Chondrocyte (in vitro differentiated cells): Measurements from ENCODE around the gene ACSS2. TPM values are rescaled to one million over a fixed set of nuclear protein-coding genes. Genes with fewer than 3 reads are reported as not detected.

Source experiments
- DNase-seq: peaks from one replicate; pipeline ENCODE4 v3.0.0; 2021; ENCODE audit warnings: mixed read lengths, low spot score
- H3K27ac Mint-ChIP-seq: one replicate; pipeline ENCODE4 v1.8.0; 2021; ENCODE audit warnings: mild to moderate bottlenecking, moderate library complexity, mixed read lengths; ENCODE audit not compliant: unreplicated experiment
- H3K27me3 Mint-ChIP-seq: 2 replicates; pipeline ENCODE4 v1.8.0; 2021; ENCODE audit warnings: low read depth, mixed read lengths
- H3K36me3 Mint-ChIP-seq: 2 replicates; pipeline ENCODE4 v1.8.0; 2021; ENCODE audit warnings: low read depth, mixed read lengths
- H3K4me1 Mint-ChIP-seq: 2 replicates; pipeline ENCODE4 v1.8.0; 2021; ENCODE audit warnings: low read depth, mild to moderate bottlenecking, mixed read lengths
- H3K4me3 Mint-ChIP-seq: one replicate; pipeline ENCODE4 v1.8.0; 2021; ENCODE audit warnings: mild to moderate bottlenecking, moderate library complexity, mixed read lengths; ENCODE audit not compliant: unreplicated experiment
- H3K9me3 Mint-ChIP-seq: 2 replicates; pipeline ENCODE4 v1.8.0; 2021; ENCODE audit warnings: low read depth, mixed read lengths
- CTCF ChIP-seq: fragments of 200-600 bp; sonication (generic); IDR thresholded peaks from 2 replicates; pipeline ENCODE4 v1.5.0; 2021; ENCODE audit warnings: antibody characterized with exemption, mild to moderate bottlenecking, moderate library complexity
- total RNA-seq: library from RNA; stranded (reverse); gene quantifications from 3 replicates; pipeline ENCODE4 v1.2.1, GENCODE V29; 2021

The ACSS2 gene
- total RNA-seq, 1 donor from 2014 or later, result 31.8 TPM

- H3K4me1 Mint-ChIP-seq, result peaks cover 4% of the 10 kb centered on the region
- H3K27ac Mint-ChIP-seq, result no peak overlapping the region
- DNase-seq, result no peak
- TF ChIP-seq CTCF, result no peak
- peaks cover 45% of the 10 kb centered on the region for H3K36me3 Mint-ChIP-seq
- H3K4me3 Mint-ChIP-seq, result no peak overlapping the region
- H3K9me3 Mint-ChIP-seq, result no peaks in the 10 kb centered on the region
- H3K27me3 Mint-ChIP-seq, result no peaks in the 10 kb centered on the region
Observed at GRCh38 chr20:34927736-34928135, 51.3 kb downstream of the ACSS2 start.

GRCh38 chr20:34928411-34928810, 52.0 kb downstream of the ACSS2 start:
- Mint-ChIP-seq H3K27ac (no peak overlapping the region), H3K4me1 (peaks cover 4% of the 10 kb centered on the region), H3K9me3 (no peaks in the 10 kb centered on the region), H3K4me3 (no peak overlapping the region), H3K27me3 (no peaks in the 10 kb centered on the region), H3K36me3 (peaks cover 48% of the 10 kb centered on the region)
- no peak for TF ChIP-seq CTCF
- no peak for DNase-seq

GRCh38 chr20:34931771-34932170, 55.4 kb downstream of the ACSS2 start:
- no peak for TF ChIP-seq CTCF
- Mint-ChIP-seq H3K27me3 (no peaks in the 10 kb centered on the region), H3K4me3 (no peak overlapping the region)

GRCh38 chr20:34938466-34939163, 62.2 kb downstream of the ACSS2 start:
- Mint-ChIP-seq H3K27me3 (no peaks in the 10 kb centered on the region), H3K27ac (no peak overlapping the region), H3K4me3 (no peak overlapping the region), H3K4me1 (no peaks in the 10 kb centered on the region), H3K36me3 (peaks cover 51% of the 10 kb centered on the region), H3K9me3 (no peaks in the 10 kb centered on the region)
- no peak for TF ChIP-seq CTCF
- no peak for DNase-seq

More at GRCh38 chr20:34931771-34932170, 55.4 kb downstream of the ACSS2 start:
- no peaks in the 10 kb centered on the region for H3K9me3 Mint-ChIP-seq
- H3K4me1 Mint-ChIP-seq, result peaks cover 4% of the 10 kb centered on the region
- DNase-seq, result no peak
- H3K27ac Mint-ChIP-seq, result no peak overlapping the region
- peaks cover 51% of the 10 kb centered on the region for H3K36me3 Mint-ChIP-seq

GRCh38 chr20:34940081-34940481, 63.7 kb downstream of the ACSS2 start:
- Mint-ChIP-seq H3K27ac (no peak overlapping the region), H3K27me3 (no peaks in the 10 kb centered on the region), H3K36me3 (peaks cover 53% of the 10 kb centered on the region), H3K4me1 (no peaks in the 10 kb centered on the region), H3K9me3 (no peaks in the 10 kb centered on the region), H3K4me3 (no peak overlapping the region)
- DNase-seq, result no peak
- no peak for TF ChIP-seq CTCF
